H1 (cell line): ENCODE results near the gene FLCN. TPM values are rescaled to one million over a fixed set of nuclear protein-coding genes. Genes with fewer than 3 reads are reported as not detected.

Source experiments
- CTCF ChIA-PET: fragments of 300-600 bp; sonication (Branson Sonifier 250); formaldehyde crosslinking; loops from one replicate; lab custom pipeline; 2021; ENCODE audit not compliant: partially characterized antibody; lab: Charles Lee
- POLR2A ChIA-PET: fragments of 300-600 bp; sonication (Branson Sonifier 250); formaldehyde crosslinking; loops from one replicate; lab custom pipeline; 2021; ENCODE audit warnings: inconsistent platforms; ENCODE audit not compliant: partially characterized antibody; lab: Charles Lee
- DNase-seq, 2 experiments: peaks; one replicate each; pipeline versions ENCODE4 v3.0.0 to v3.0.0-alpha.2; 2010 to 2022; ENCODE audit warnings: low spot score in 2 of 2, low read depth in 1 of 2, mixed read lengths in 1 of 2
- FAIRE-seq: peaks from 2 replicates; lab custom pipeline; 2011; peaks lifted over from hg19 to GRCh38; lab: Jason Lieb, UNC
- H2AFZ ChIP-seq: 2 replicates; pipeline ENCODE4 v1.8.1; 2012; ENCODE audit warnings: low read length, inconsistent platforms
- H2AK5ac ChIP-seq: 2 replicates; pipeline ENCODE4 v1.6.1; 2013; ENCODE audit warnings: low read depth, low read length
- H2BK120ac ChIP-seq: replicated peaks from 2 replicates; pipeline ENCODE3; 2013; ENCODE audit warnings: low read depth, low read length, inconsistent platforms
- H2BK12ac ChIP-seq: 2 replicates; pipeline ENCODE4 v1.6.1; 2013; ENCODE audit warnings: low read depth, low read length
- H2BK15ac ChIP-seq: 2 replicates; pipeline ENCODE4 v1.6.1; 2013; ENCODE audit warnings: low read length
- H2BK20ac ChIP-seq: 2 replicates; pipeline ENCODE4 v1.6.1; 2013; ENCODE audit warnings: low read length
- H2BK5ac ChIP-seq: 2 replicates; pipeline ENCODE4 v1.6.1; 2013; ENCODE audit warnings: low read depth, low read length
- H3K14ac ChIP-seq: 2 replicates; pipeline ENCODE4 v1.6.1; 2013; ENCODE audit warnings: inconsistent platforms; ENCODE audit not compliant: insufficient read length
- H3K18ac ChIP-seq: 2 replicates; pipeline ENCODE4 v1.6.1; 2013; ENCODE audit warnings: low read length; ENCODE audit errors: extremely low read depth
- H3K23ac ChIP-seq: 2 replicates; pipeline ENCODE4 v1.6.1; 2013; ENCODE audit warnings: inconsistent platforms; ENCODE audit not compliant: insufficient read length
- H3K23me2 ChIP-seq: 2 replicates; pipeline ENCODE4 v1.6.1; 2013; ENCODE audit warnings: low read depth, low read length
- H3K27ac ChIP-seq: 2 replicates; pipeline ENCODE4 v1.6.1; 2011; ENCODE audit warnings: low read depth, low read length, inconsistent platforms
- H3K27me3 ChIP-seq, 4 experiments: replicated peaks in 1 of 4; 1 replicate in 1 of 4; 2 replicates in 3 of 4; pipeline versions ENCODE4 v1.6.1 to v1.8.1; 2011 to 2013; ENCODE audit warnings: low read length in 3 of 4, mild to moderate bottlenecking in 3 of 4, inconsistent platforms in 2 of 4, mixed read lengths in 2 of 4, moderate library complexity in 1 of 4; ENCODE audit not compliant: control insufficient read depth in 3 of 4, insufficient read depth in 3 of 4; ENCODE audit errors: extremely low read depth in 1 of 4
- H3K36me3 ChIP-seq, 4 experiments: 2 replicates each; pipeline versions ENCODE4 v1.6.1 to v1.8.1; 2011 to 2013; ENCODE audit warnings: mild to moderate bottlenecking in 4 of 4, low read length in 3 of 4, moderate library complexity in 2 of 4, control low read depth in 1 of 4, inconsistent platforms in 1 of 4; ENCODE audit not compliant: insufficient read depth in 4 of 4, control insufficient read depth in 2 of 4
- H3K4ac ChIP-seq: replicated peaks from 2 replicates; pipeline ENCODE3; 2013; ENCODE audit warnings: low read length, low read depth, mixed read lengths, inconsistent platforms; ENCODE audit not compliant: insufficient read length
- H3K4me1 ChIP-seq, 4 experiments: replicated peaks in 1 of 4; 1 replicate in 1 of 4; 2 replicates in 3 of 4; pipeline versions ENCODE4 v1.6.1 to v1.8.1; 2011 to 2013; ENCODE audit warnings: low read length in 3 of 4, inconsistent platforms in 2 of 4, mixed read lengths in 1 of 4; ENCODE audit not compliant: insufficient read depth in 4 of 4, control insufficient read depth in 3 of 4
- H3K4me2 ChIP-seq, 2 experiments: 2 replicates each; pipeline versions ENCODE4 v1.6.1 to v1.8.1; 2011 to 2013; ENCODE audit warnings: low read depth in 2 of 2, low read length in 2 of 2, control low read depth in 1 of 2, inconsistent platforms in 1 of 2, mild to moderate bottlenecking in 1 of 2; ENCODE audit not compliant: insufficient read depth in 1 of 2
- H3K4me3 ChIP-seq, 4 experiments: fragments of 200-600, 300-600 bp in 1 of 4; sonication (generic), shearing (Covaris generic), sonication (Bioruptor Twin) in 1 of 4; 2 replicates each; pipeline versions ENCODE4 v1.5.1 to v1.8.1; 2011 to 2016; ENCODE audit warnings: low read length in 4 of 4, low read depth in 3 of 4, control low read depth in 2 of 4, inconsistent platforms in 2 of 4, mild to moderate bottlenecking in 2 of 4, mixed read lengths in 1 of 4, moderate library complexity in 1 of 4; ENCODE audit not compliant: insufficient read depth in 2 of 4; ENCODE audit errors: extremely low read depth in 1 of 4
- H3K56ac ChIP-seq: replicated peaks from 2 replicates; pipeline ENCODE3; 2013; ENCODE audit warnings: low read depth, mild to moderate bottlenecking, mixed read lengths, low read length, inconsistent platforms; ENCODE audit not compliant: insufficient read length
- H3K79me1 ChIP-seq: 2 replicates; pipeline ENCODE4 v1.6.1; 2013; ENCODE audit warnings: low read depth, low read length, control low read depth
- H3K79me2 ChIP-seq, 2 experiments: 2 replicates each; pipeline versions ENCODE4 v1.6.1 to v1.8.1; 2012 to 2013; ENCODE audit warnings: low read length in 2 of 2, mild to moderate bottlenecking in 2 of 2, inconsistent platforms in 1 of 2; ENCODE audit not compliant: insufficient read depth in 2 of 2, control insufficient read depth in 1 of 2
- H3K9ac ChIP-seq, 4 experiments: replicated peaks in 1 of 4; 1 replicate in 1 of 4; 2 replicates in 3 of 4; pipeline versions ENCODE4 v1.6.1 to v1.8.1; 2011 to 2013; ENCODE audit warnings: low read depth in 3 of 4, low read length in 3 of 4, control low read depth in 2 of 4, mild to moderate bottlenecking in 2 of 4, moderate library complexity in 2 of 4, inconsistent platforms in 1 of 4; ENCODE audit errors: extremely low read depth in 1 of 4
- H3K9me3 ChIP-seq, 2 experiments: 2 replicates each; pipeline versions ENCODE4 v1.6.1 to v1.8.1; 2012 to 2013; ENCODE audit warnings: mild to moderate bottlenecking in 2 of 2, moderate library complexity in 2 of 2, control low read depth in 1 of 2, inconsistent platforms in 1 of 2, low read depth in 1 of 2, low read length in 1 of 2, mixed read lengths in 1 of 2; ENCODE audit not compliant: insufficient read depth in 2 of 2
- H4K20me1 ChIP-seq, 2 experiments: replicated peaks in 1 of 2; 2 replicates each; pipeline versions ENCODE3 to v1.8.1; 2011 to 2013; ENCODE audit warnings: inconsistent platforms in 2 of 2, low read length in 2 of 2, mild to moderate bottlenecking in 1 of 2; ENCODE audit not compliant: insufficient read depth in 2 of 2, control insufficient read depth in 1 of 2
- H4K5ac ChIP-seq: 2 replicates; pipeline ENCODE4 v1.6.1; 2013; ENCODE audit warnings: low read length, low read depth, mixed read lengths, inconsistent platforms; ENCODE audit not compliant: insufficient read length
- H4K8ac ChIP-seq: 2 replicates; pipeline ENCODE4 v1.8.0; 2013; ENCODE audit warnings: mild to moderate bottlenecking, moderate library complexity, low read length, inconsistent platforms; ENCODE audit not compliant: insufficient read depth; ENCODE audit errors: extremely low read depth
- H4K91ac ChIP-seq: replicated peaks from 2 replicates; pipeline ENCODE3; 2013; ENCODE audit warnings: low read length, mixed read lengths, inconsistent platforms; ENCODE audit not compliant: insufficient read length
- CBX5 ChIP-seq: fragments of 300-800, 300-1000 bp; sonication (generic); IDR thresholded peaks from 2 replicates; pipeline ENCODE4 v1.7.1; 2016; ENCODE audit warnings: antibody characterized with exemption, low read length, low read depth
- CREB1 ChIP-seq: IDR thresholded peaks from 2 replicates; pipeline ENCODE4 v1.6.1; 2012; ENCODE audit warnings: inconsistent platforms
- EP300 ChIP-seq, 2 experiments: IDR thresholded peaks; 1 replicate in 1 of 2; 2 replicates in 1 of 2; pipeline ENCODE4 v1.6.1; 2011 to 2012; ENCODE audit warnings: low read depth in 2 of 2, low read length in 2 of 2, mild to moderate bottlenecking in 2 of 2, borderline replicate concordance in 1 of 2, inconsistent platforms in 1 of 2, moderate library complexity in 1 of 2
- GABPA ChIP-seq: IDR thresholded peaks from 2 replicates; pipeline ENCODE4 v1.6.1; 2011; ENCODE audit warnings: mild to moderate bottlenecking, low read length, moderate library complexity, borderline replicate concordance; ENCODE audit not compliant: insufficient read depth
- KDM1A ChIP-seq: fragments of 200-600, 300-600 bp; sonication (generic); IDR thresholded peaks from 2 replicates; pipeline ENCODE4 v1.7.1; 2016; ENCODE audit warnings: mild to moderate bottlenecking, low read length, borderline replicate concordance
- RFX5 ChIP-seq: IDR thresholded peaks from 2 replicates; pipeline ENCODE4 v1.6.1; 2011; ENCODE audit warnings: low read depth, low read length, improper control_type of control experiment, borderline replicate concordance
- SIRT6 ChIP-seq: IDR thresholded peaks from one replicate; pipeline ENCODE4 v1.7.1; 2012; ENCODE audit warnings: low read length, inconsistent platforms
- SP1 ChIP-seq: IDR thresholded peaks from 2 replicates; pipeline ENCODE4 v1.6.1; 2011; ENCODE audit warnings: low read depth, low read length
- SRF ChIP-seq: IDR thresholded peaks from 2 replicates; pipeline ENCODE4 v1.6.1; 2011; ENCODE audit warnings: mild to moderate bottlenecking, low read depth, low read length, moderate library complexity
- TBP ChIP-seq: IDR thresholded peaks from 2 replicates; pipeline ENCODE4 v1.6.1; 2011; ENCODE audit warnings: low read depth, low read length, improper control_type of control experiment
- TCF12 ChIP-seq: IDR thresholded peaks from 2 replicates; pipeline ENCODE4 v1.6.1; 2011; ENCODE audit warnings: low read depth, mild to moderate bottlenecking, low read length
- WGBS, 2 experiments: shearing (Covaris generic) in 1 of 2; methylation state at CpG; one replicate each; pipeline versions ENCODE4 v1.1.6 to v1.1.7; 2013 to 2015; ENCODE audit warnings: low lambda C conversion rate in 2 of 2, mixed read lengths in 2 of 2, inconsistent platforms in 1 of 2, low coverage in 1 of 2, missing lambda C conversion rate in 1 of 2; ENCODE audit not compliant: insufficient replicate concordance in 2 of 2, insufficient coverage in 1 of 2, insufficient read length in 1 of 2; ENCODE audit errors: extremely low coverage in 1 of 2, missing lambda C conversion rate in 1 of 2; 5-methylcytosine and 5-hydroxymethylcytosine counted together
- polyA plus RNA-seq, 7 experiments: library from polyadenylated mRNA; depleted of rRNA in 3 of 7; stranded (reverse) in 5 of 7; unstranded in 2 of 7; fragments of >200 nt in 5 of 7; fragments of 200-250 nt in 2 of 7; gene quantifications; 1 replicate in 5 of 7; 2 replicates in 1 of 7; 4 replicates in 1 of 7; pipeline versions ENCODE4 v1.2.1 to v1.2.3, GENCODE V29; 2011 to 2013; ENCODE audit warnings: missing spikeins in 2 of 7, mixed read lengths in 2 of 7
- total RNA-seq: library from RNA; stranded (reverse); fragmentation: NEBNext Ultra II Directional; extraction: Animal tissue kit (Norgen Biotek cat#: 25700); gene quantifications from 2 replicates; pipeline ENCODE4 v1.2.1, GENCODE V29; 2021
- TF ChIP-seq, protein P1 (sequence below), 3 experiments: IDR thresholded peaks; 1 replicate in 2 of 3; 2 replicates in 1 of 3; pipeline versions ENCODE4 v1.5.1 to v1.6.1; 2011; ENCODE audit warnings: low read length in 3 of 3, mild to moderate bottlenecking in 3 of 3, inconsistent platforms in 2 of 3, low read depth in 1 of 3, moderate library complexity in 1 of 3; ENCODE audit not compliant: insufficient read depth in 1 of 3; ENCODE audit errors: control extremely low read depth in 1 of 3

Gene FLCN
- total and polyA plus RNA-seq, 2 of the 8 experiments (the other 6 are each of a cell fraction or from before 2014, with no cell fraction given): 15.6 to 34.6 TPM

DNA sequence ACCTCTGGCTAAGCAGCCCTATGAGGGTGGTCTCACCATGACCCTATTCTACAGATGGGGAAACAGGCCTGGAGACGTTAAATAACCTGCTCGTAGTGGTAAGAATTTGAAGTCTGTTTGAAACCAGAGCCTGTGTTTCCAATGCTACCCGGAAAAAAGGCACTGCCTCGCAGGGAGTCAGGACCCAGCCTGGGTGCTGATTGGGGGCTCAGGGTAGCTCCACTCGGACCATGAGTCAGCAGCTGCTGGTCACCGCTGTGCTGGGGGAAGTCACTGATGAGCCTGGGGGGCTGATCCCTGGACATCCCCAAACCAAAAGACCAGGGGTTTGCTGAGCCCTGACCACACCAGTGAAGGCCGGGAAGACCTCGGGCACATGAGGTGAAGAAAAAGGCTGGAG, 21.4 kb downstream of the FLCN start:
- H3K36me3 ChIP-seq: peaks cover 16 to 55% (median 48%) of the 10 kb centered on the region in 4 experiments; a peak in 7 of 8 replicates
- H3K9ac ChIP-seq: no peak overlapping the region
- H3K4me2 ChIP-seq: no peak overlapping the region
- H4K5ac ChIP-seq: no peak overlapping the region
- H4K20me1 ChIP-seq: peaks cover 3 to 8% of the 10 kb centered on the region in 2 experiments
- no peak overlapping the region for H4K8ac ChIP-seq
- no peak overlapping the region for H2BK20ac ChIP-seq
- H3K79me1 ChIP-seq: no peaks in the 10 kb centered on the region
- no peak overlapping the region for H3K14ac ChIP-seq
- H3K9me3 ChIP-seq: no peaks in the 10 kb centered on the region
- no peaks in the 10 kb centered on the region; a peak in 1 of 7 replicates for H3K4me1 ChIP-seq
- H2AK5ac ChIP-seq: no peak overlapping the region
- H3K4ac ChIP-seq: no peak overlapping the region
- no peak overlapping the region for H2BK120ac ChIP-seq
- FAIRE-seq (no peak), DNase-seq (no peak)
- H2BK15ac ChIP-seq: no peak overlapping the region
- no peak overlapping the region for H3K56ac ChIP-seq
- no peak overlapping the region for H3K27ac ChIP-seq
- CTCF ChIA-PET: interaction anchor here (2.9 kb wide), 1 partner anchor 73 kb away, joined by 11 read pairs; no protein-coding TSS in a partner anchor
- no peak overlapping the region for H4K91ac ChIP-seq
- no peaks in the 10 kb centered on the region for H3K79me2 ChIP-seq
- WGBS, 2 experiments: 95% methylated on average over 8 of the region's 8 CpGs; no CpG with 5 or more reads in 1 of the 2 experiments
- no peak overlapping the region for H2AFZ ChIP-seq
- H2BK5ac ChIP-seq: no peak overlapping the region
- H3K4me3 ChIP-seq: no peak overlapping the region
- H2BK12ac ChIP-seq: no peak overlapping the region
- no peaks in the 10 kb centered on the region for H3K23me2 ChIP-seq
- POLR2A ChIA-PET: interaction anchor here (0.5 to 2.1 kb wide), 3 partner anchors 9 to 568 kb away, joined by 3 to 7 read pairs (median 4); no protein-coding TSS in a partner anchor
- H3K27me3 ChIP-seq: no peaks in the 10 kb centered on the region
- H3K18ac ChIP-seq: no peak overlapping the region
- H3K23ac ChIP-seq: no peak overlapping the region
- TF ChIP-seq GABPA: no peak
- TF ChIP-seq, protein P1, sequence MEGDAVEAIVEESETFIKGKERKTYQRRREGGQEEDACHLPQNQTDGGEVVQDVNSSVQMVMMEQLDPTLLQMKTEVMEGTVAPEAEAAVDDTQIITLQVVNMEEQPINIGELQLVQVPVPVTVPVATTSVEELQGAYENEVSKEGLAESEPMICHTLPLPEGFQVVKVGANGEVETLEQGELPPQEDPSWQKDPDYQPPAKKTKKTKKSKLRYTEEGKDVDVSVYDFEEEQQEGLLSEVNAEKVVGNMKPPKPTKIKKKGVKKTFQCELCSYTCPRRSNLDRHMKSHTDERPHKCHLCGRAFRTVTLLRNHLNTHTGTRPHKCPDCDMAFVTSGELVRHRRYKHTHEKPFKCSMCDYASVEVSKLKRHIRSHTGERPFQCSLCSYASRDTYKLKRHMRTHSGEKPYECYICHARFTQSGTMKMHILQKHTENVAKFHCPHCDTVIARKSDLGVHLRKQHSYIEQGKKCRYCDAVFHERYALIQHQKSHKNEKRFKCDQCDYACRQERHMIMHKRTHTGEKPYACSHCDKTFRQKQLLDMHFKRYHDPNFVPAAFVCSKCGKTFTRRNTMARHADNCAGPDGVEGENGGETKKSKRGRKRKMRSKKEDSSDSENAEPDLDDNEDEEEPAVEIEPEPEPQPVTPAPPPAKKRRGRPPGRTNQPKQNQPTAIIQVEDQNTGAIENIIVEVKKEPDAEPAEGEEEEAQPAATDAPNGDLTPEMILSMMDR (IDR thresholded peaks at IDR 0.05; ENCODE audit: control extremely low read depth in 1 of 3, insufficient read depth in 1 of 3, low read depth in 1 of 3, low read length in 3 of 3): no peak
- no peak for TF ChIP-seq CREB1
- TF ChIP-seq SIRT6: no peak
- TF ChIP-seq TCF12: no peak
- no peak for TF ChIP-seq TBP
- no peak for TF ChIP-seq CBX5
- TF ChIP-seq KDM1A: no peak
- TF ChIP-seq EP300 (IDR thresholded peaks at IDR 0.05; ENCODE audit: borderline replicate concordance in 1 of 2, low read depth in 2 of 2, low read length in 2 of 2): no peak
- no peak for TF ChIP-seq RFX5
- no peak for TF ChIP-seq SP1
- TF ChIP-seq SRF: no peak
